Activated CD8-positive, alpha-beta T cell treated with anti-CD3 and anti-CD28 coated beads for 36 hours (primary cell): ENCODE data around the gene C1orf21. TPM values are rescaled to one million over a fixed set of nuclear protein-coding genes. Genes with fewer than 3 reads are reported as not detected.

Experiments
- ATAC-seq: fragments of 200-7000 bp; cut with Tn5 transposase; one replicate; pipeline ENCODE4 v1.10.0; 2021; ENCODE audit warnings: mild to moderate bottlenecking, moderate library complexity
- CTCF ChIA-PET: fragments of 350-600 bp; sonication (Branson Sonifier 250); formaldehyde crosslinking; loops from one replicate; lab custom pipeline; 2021; ENCODE audit warnings: antibody characterized with exemption; lab: Charles Lee
- POLR2A ChIA-PET: fragments of 350-600 bp; sonication (Branson Sonifier 250); formaldehyde crosslinking; loops from one replicate; lab custom pipeline; 2021; ENCODE audit warnings: antibody characterized with exemption; lab: Charles Lee
- DNase-seq: peaks from one replicate; pipeline ENCODE4 v3.0.0-alpha.2; 2020
- H3K27ac Mint-ChIP-seq: one replicate; pipeline ENCODE4 v1.8.0; 2021; ENCODE audit warnings: mild to moderate bottlenecking, mixed read lengths
- H3K27me3 Mint-ChIP-seq: one replicate; pipeline ENCODE4 v1.8.0; 2021; ENCODE audit warnings: mixed read lengths
- H3K36me3 Mint-ChIP-seq: one replicate; pipeline ENCODE4 v1.8.0; 2021; ENCODE audit warnings: low read depth, mixed read lengths
- H3K4me1 Mint-ChIP-seq: one replicate; pipeline ENCODE4 v1.8.0; 2021; ENCODE audit warnings: low read depth, mixed read lengths
- H3K4me3 Mint-ChIP-seq: one replicate; pipeline ENCODE4 v1.8.0; 2021; ENCODE audit warnings: mild to moderate bottlenecking, moderate library complexity, mixed read lengths
- H3K9me3 Mint-ChIP-seq: one replicate; pipeline ENCODE4 v1.8.0; 2021; ENCODE audit warnings: mixed read lengths
- CTCF ChIP-seq: fragments of 200-600 bp; IDR thresholded peaks from one replicate; pipeline ENCODE4 v1.8.0; 2022; ENCODE audit warnings: antibody characterized with exemption, mild to moderate bottlenecking
- intact Hi-C: fragments of 100-400 bp; cut with micrococcal nuclease; formaldehyde crosslinking; loops from one replicate; pipeline ENCODE4 v1.10.0; 2022
- total RNA-seq, 2 experiments: library from RNA; stranded (reverse); gene quantifications; one replicate each; pipeline ENCODE4 v1.2.3, GENCODE V29; 2021

The C1orf21 gene
- total RNA-seq, 2 experiments from 2014 or later: 3.8 to 4.6 TPM

- H3K4me3 Mint-ChIP-seq: no peak overlapping the region
- POLR2A ChIA-PET: no interaction called here
- H3K27ac Mint-ChIP-seq: no peak overlapping the region
- TF ChIP-seq CTCF: no peak
- no peaks in the 10 kb centered on the region for H3K9me3 Mint-ChIP-seq
- H3K27me3 Mint-ChIP-seq: peaks cover 12% of the 10 kb centered on the region
- CTCF ChIA-PET: interaction anchor here (1.1 to 2.3 kb wide), 2 partner anchors 12 to 45 kb away, joined by 3 to 19 read pairs; no protein-coding TSS in a partner anchor
- ATAC-seq (no peak), DNase-seq (no peak)
- intact Hi-C loops: no loop called here
- no peaks in the 10 kb centered on the region for H3K36me3 Mint-ChIP-seq
- H3K4me1 Mint-ChIP-seq: peaks cover 2% of the 10 kb centered on the region
These were observed 278.5 kb downstream of the C1orf21 start for GRCh38 chr1:184665360-184665759.

- ATAC-seq (no peak), DNase-seq (no peak)
- H3K9me3 Mint-ChIP-seq: no peaks in the 10 kb centered on the region
- H3K4me1 Mint-ChIP-seq: no peaks in the 10 kb centered on the region
- POLR2A ChIA-PET: no interaction called here
- H3K4me3 Mint-ChIP-seq: no peak overlapping the region
- H3K27ac Mint-ChIP-seq: no peak overlapping the region
- CTCF ChIA-PET: no interaction called here
- H3K27me3 Mint-ChIP-seq: peaks cover 25% of the 10 kb centered on the region
- intact Hi-C loops: no loop called here
- TF ChIP-seq CTCF: no peak
- H3K36me3 Mint-ChIP-seq: no peaks in the 10 kb centered on the region
These were observed 282.6 kb downstream of the C1orf21 start for GRCh38 chr1:184669391-184669790.

- H3K4me3 Mint-ChIP-seq: no peak overlapping the region
- no peak for ATAC-seq
- no peak for TF ChIP-seq CTCF
- H3K27ac Mint-ChIP-seq: no peak overlapping the region
- CTCF ChIA-PET: interaction anchor here (1.0 kb wide), 1 partner anchor 8 kb away, joined by 6 read pairs; no protein-coding TSS in a partner anchor
- no peaks in the 10 kb centered on the region for H3K4me1 Mint-ChIP-seq
- H3K36me3 Mint-ChIP-seq: no peaks in the 10 kb centered on the region
- peaks cover 21% of the 10 kb centered on the region for H3K27me3 Mint-ChIP-seq
- H3K9me3 Mint-ChIP-seq: no peaks in the 10 kb centered on the region
- POLR2A ChIA-PET: no interaction called here
- no peak for DNase-seq
- intact Hi-C loops: no loop called here
These were observed 285.3 kb downstream of the C1orf21 start for GRCh38 chr1:184672013-184672726.

- TF ChIP-seq CTCF: no peak
- intact Hi-C loops: no loop called here
- no peaks in the 10 kb centered on the region for H3K9me3 Mint-ChIP-seq
These were observed 286.5 kb downstream of the C1orf21 start for GRCh38 chr1:184673305-184673704.

GRCh38 chr1:184677344-184677743 lies 290.5 kb downstream of the C1orf21 start:
- no peaks in the 10 kb centered on the region for H3K4me1 Mint-ChIP-seq
- peaks cover 17% of the 10 kb centered on the region for H3K27me3 Mint-ChIP-seq
- ChIA-PET CTCF (interaction anchor here (0.7 kb wide), 1 partner anchor 13 kb away, joined by 3 read pairs; no protein-coding TSS in a partner anchor), POLR2A (no interaction called here)
- no peak for TF ChIP-seq CTCF
- ATAC-seq: no peak
- peaks cover 10% of the 10 kb centered on the region for H3K9me3 Mint-ChIP-seq
- no peak for DNase-seq
- H3K36me3 Mint-ChIP-seq: no peaks in the 10 kb centered on the region
- intact Hi-C loops: no loop called here
- H3K27ac Mint-ChIP-seq: no peak overlapping the region
- no peak overlapping the region for H3K4me3 Mint-ChIP-seq

More at GRCh38 chr1:184673305-184673704, 286.5 kb downstream of the C1orf21 start:
- DNase-seq (no peak), ATAC-seq (no peak)
- ChIA-PET CTCF (interaction anchor here (0.6 to 1.1 kb wide), 2 partner anchors 9 to 778 kb away, joined by 3 read pairs; no protein-coding TSS in a partner anchor), POLR2A (no interaction called here)
- peaks cover 21% of the 10 kb centered on the region for H3K27me3 Mint-ChIP-seq
- no peaks in the 10 kb centered on the region for H3K36me3 Mint-ChIP-seq
- no peaks in the 10 kb centered on the region for H3K4me1 Mint-ChIP-seq
- H3K4me3 Mint-ChIP-seq: no peak overlapping the region
- H3K27ac Mint-ChIP-seq: no peak overlapping the region
